Endothelial cell of umbilical vein (primary cell): ENCODE data around the gene MGAT4B. TPM values are rescaled to one million over a fixed set of nuclear protein-coding genes. Genes with fewer than 3 reads are reported as not detected.

Experiments
- BruUV-seq: library from RNA; stranded (reverse); fragments of 400-500 nt; replicated peaks from 2 replicates; lab custom pipeline; 2021; lab: Mats Ljungman, UMichigan
- CTCF ChIA-PET: fragments of 300-600, 350-600 bp; sonication (Branson Sonifier 250); formaldehyde crosslinking; loops from one replicate; lab custom pipeline; 2021; ENCODE audit warnings: antibody characterized with exemption, inconsistent platforms; lab: Charles Lee
- POLR2A ChIA-PET: fragments of 300-600, 350-600 bp; sonication (Branson Sonifier 250); formaldehyde crosslinking; loops from one replicate; lab custom pipeline; 2021; ENCODE audit warnings: antibody characterized with exemption, inconsistent platforms; lab: Charles Lee
- DNase-seq: peaks from one replicate; pipeline ENCODE4 v3.0.0-alpha.2; 2011; ENCODE audit warnings: low read depth, low spot score
- FAIRE-seq: peaks from 2 replicates; lab custom pipeline; 2011; peaks lifted over from hg19 to GRCh38; lab: Jason Lieb, UNC
- H2AFZ ChIP-seq: 2 replicates; pipeline ENCODE4 v1.6.0; 2012; ENCODE audit warnings: low read depth, low read length, control low read depth, inconsistent platforms
- H3K27ac ChIP-seq: 2 replicates; pipeline ENCODE4 v1.5.1; 2011; ENCODE audit warnings: low read depth, mild to moderate bottlenecking, control low read depth, low read length, moderate library complexity; ENCODE audit not compliant: insufficient read depth
- H3K27me3 ChIP-seq, 2 experiments: 2 replicates each; pipeline versions ENCODE4 v1.6.0 to v1.6.1; 2011; ENCODE audit warnings: low read length in 2 of 2, mixed read lengths in 1 of 2; ENCODE audit not compliant: control insufficient read depth in 2 of 2, insufficient read depth in 2 of 2
- H3K36me3 ChIP-seq, 2 experiments: 2 replicates in 1 of 2; 3 replicates in 1 of 2; pipeline ENCODE4 v1.5.1; 2011; ENCODE audit warnings: low read length in 2 of 2, mild to moderate bottlenecking in 1 of 2, moderate library complexity in 1 of 2; ENCODE audit not compliant: control insufficient read depth in 2 of 2, insufficient read depth in 2 of 2; ENCODE audit errors: extremely low read depth in 1 of 2
- H3K4me1 ChIP-seq: 3 replicates; pipeline ENCODE4 v1.5.1; 2011; ENCODE audit warnings: mild to moderate bottlenecking, low read length; ENCODE audit not compliant: control insufficient read depth, insufficient read depth; ENCODE audit errors: extremely low read depth
- H3K4me2 ChIP-seq: 2 replicates; pipeline ENCODE4 v1.6.1; 2011; ENCODE audit warnings: low read length, control low read depth, mixed read lengths; ENCODE audit not compliant: insufficient read depth
- H3K4me3 ChIP-seq, 3 experiments: fragments of 200-600 bp in 1 of 3; sonication (generic), shearing (Covaris generic) in 1 of 3; replicated peaks in 1 of 3; 2 replicates each; pipeline ENCODE4 v1.5.1; 2011 to 2016; ENCODE audit warnings: control low read depth in 3 of 3, low read length in 3 of 3, mild to moderate bottlenecking in 2 of 3, inconsistent platforms in 1 of 3, low read depth in 1 of 3, moderate library complexity in 1 of 3; ENCODE audit not compliant: insufficient read depth in 1 of 3
- H3K79me2 ChIP-seq: 2 replicates; pipeline ENCODE4 v1.6.0; 2012; ENCODE audit warnings: low read length, inconsistent platforms; ENCODE audit not compliant: control insufficient read depth, insufficient read depth
- H3K9ac ChIP-seq: replicated peaks from 2 replicates; pipeline ENCODE3; 2011; ENCODE audit warnings: low read length, control low read depth; ENCODE audit not compliant: insufficient read depth; ENCODE audit errors: extremely low read depth
- H3K9me1 ChIP-seq: replicated peaks from 3 replicates; pipeline ENCODE4 v1.6.0; 2011; ENCODE audit warnings: mild to moderate bottlenecking, low read length; ENCODE audit not compliant: control insufficient read depth, insufficient read depth; ENCODE audit errors: extremely low read depth
- H3K9me3 ChIP-seq: replicated peaks from 2 replicates; pipeline ENCODE4 v1.5.1; 2012; ENCODE audit warnings: low read length, inconsistent platforms; ENCODE audit not compliant: control insufficient read depth, insufficient read depth
- H4K20me1 ChIP-seq: replicated peaks from 2 replicates; pipeline ENCODE3; 2011; ENCODE audit warnings: mild to moderate bottlenecking, low read length; ENCODE audit not compliant: control insufficient read depth, insufficient read depth; ENCODE audit errors: extremely low read depth
- EZH2 ChIP-seq: IDR thresholded peaks from 2 replicates; pipeline ENCODE4 v1.6.1; 2012; ENCODE audit warnings: borderline replicate concordance, low read depth, mild to moderate bottlenecking, moderate library complexity, low read length, inconsistent platforms; ENCODE audit not compliant: severe bottlenecking
- GATA2 ChIP-seq: IDR thresholded peaks from 2 replicates; pipeline ENCODE4 v1.7.0; 2011; ENCODE audit warnings: low read depth, mild to moderate bottlenecking, moderate library complexity, mixed read lengths, low read length; ENCODE audit not compliant: insufficient read length, insufficient read depth
- JUN ChIP-seq: IDR thresholded peaks from 2 replicates; pipeline ENCODE4 v1.6.1; 2011; ENCODE audit warnings: borderline replicate concordance, low read depth; ENCODE audit not compliant: insufficient read length, insufficient read depth
- MYC ChIP-seq: IDR thresholded peaks from one replicate; pipeline ENCODE4 v1.6.1; 2011; ENCODE audit warnings: mild to moderate bottlenecking, low read depth, low read length
- POLR2AphosphoS5 ChIP-seq: IDR thresholded peaks from 2 replicates; pipeline ENCODE4 v1.6.1; 2012; ENCODE audit warnings: low read depth, mild to moderate bottlenecking, control low read depth, low read length, moderate library complexity; ENCODE audit not compliant: insufficient read depth
- dilution Hi-C: fragments of 300-500 bp; cut with MboI; formaldehyde crosslinking; loops from one replicate; pipeline ENCODE4 v1.15.0; 2019; ENCODE audit warnings: low sequenced_read_pairs; ENCODE audit not compliant: extremely low pct_ligation_motif_present
- intact Hi-C: fragments of 100-400 bp; cut with micrococcal nuclease; formaldehyde crosslinking; loops from one replicate; pipeline ENCODE4 v1.10.0; 2022
- polyA plus RNA-seq, 4 experiments: library from polyadenylated mRNA; depleted of rRNA in 3 of 4; stranded (reverse) in 3 of 4; unstranded in 1 of 4; fragments of >200 nt; gene quantifications; 2 replicates each; pipeline versions ENCODE4 v1.2.1 to v1.2.3, GENCODE V29; 2011 to 2012; ENCODE audit warnings: missing spikeins in 1 of 4
- total RNA-seq: library from RNA; stranded (reverse); gene quantifications from 2 replicates; pipeline ENCODE4 v1.2.3, GENCODE V29; 2021
- TF ChIP-seq, protein P1 (sequence below), 2 donors: IDR thresholded peaks; 1 replicate in 1 of 2; 2 replicates in 1 of 2; pipeline ENCODE4 v1.5.1; 2011; ENCODE audit warnings: low read length in 2 of 2, mild to moderate bottlenecking in 2 of 2, moderate library complexity in 2 of 2, control low read depth in 1 of 2, inconsistent platforms in 1 of 2, low read depth in 1 of 2; ENCODE audit not compliant: insufficient read depth in 1 of 2; ENCODE audit errors: extremely low read depth in 1 of 2
- TF ChIP-seq, protein P2 (sequence below): IDR thresholded peaks from 2 replicates; pipeline ENCODE4 v1.6.1; 2011; ENCODE audit not compliant: insufficient read depth, insufficient read length

MGAT4B gene
- total and polyA plus RNA-seq, 2 donors (not counting 3 experiments of a cell fraction or from before 2014, with no cell fraction given): 243 TPM

DNA sequence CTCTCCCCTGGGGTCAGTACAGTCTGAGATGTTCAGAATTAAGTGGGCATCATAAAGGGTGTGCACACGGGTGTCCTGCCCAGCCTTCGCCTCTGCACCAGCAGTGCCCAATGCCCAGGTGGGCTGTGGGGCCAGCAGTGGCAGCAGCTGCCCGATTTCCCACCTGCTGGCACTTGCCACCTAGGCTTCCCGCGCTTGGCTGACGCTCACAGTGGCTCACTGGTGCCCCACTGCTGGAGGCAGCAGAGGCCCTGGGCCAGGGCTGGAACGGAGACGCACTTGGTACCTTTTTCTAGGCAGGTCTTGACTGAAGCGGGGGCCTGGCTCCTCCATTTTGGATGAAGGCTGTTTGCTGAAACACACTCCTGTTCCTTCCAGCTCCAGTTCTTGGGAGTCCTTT, 35.0 kb upstream of the MGAT4B start:
- no peak for FAIRE-seq
- Histone ChIP-seq H3K36me3 (peaks cover 4 to 17% of the 10 kb centered on the region in 2 experiments), H4K20me1 (no peaks in the 10 kb centered on the region), H3K27me3 (no peaks in the 10 kb centered on the region), H3K4me1 (no peaks in the 10 kb centered on the region), H3K9me3 (no peaks in the 10 kb centered on the region), H2AFZ (no peak overlapping the region), H3K27ac (no peak overlapping the region), H3K4me2 (no peak overlapping the region), H3K79me2 (no peaks in the 10 kb centered on the region), H3K9ac (no peak overlapping the region), H3K4me3 (no peak overlapping the region), H3K9me1 (no peaks in the 10 kb centered on the region)
- dilution Hi-C loops: no loop called here
- POLR2A ChIA-PET: no interaction called here
- BruUV-seq: no TSS peak
- TF ChIP-seq, protein P1, sequence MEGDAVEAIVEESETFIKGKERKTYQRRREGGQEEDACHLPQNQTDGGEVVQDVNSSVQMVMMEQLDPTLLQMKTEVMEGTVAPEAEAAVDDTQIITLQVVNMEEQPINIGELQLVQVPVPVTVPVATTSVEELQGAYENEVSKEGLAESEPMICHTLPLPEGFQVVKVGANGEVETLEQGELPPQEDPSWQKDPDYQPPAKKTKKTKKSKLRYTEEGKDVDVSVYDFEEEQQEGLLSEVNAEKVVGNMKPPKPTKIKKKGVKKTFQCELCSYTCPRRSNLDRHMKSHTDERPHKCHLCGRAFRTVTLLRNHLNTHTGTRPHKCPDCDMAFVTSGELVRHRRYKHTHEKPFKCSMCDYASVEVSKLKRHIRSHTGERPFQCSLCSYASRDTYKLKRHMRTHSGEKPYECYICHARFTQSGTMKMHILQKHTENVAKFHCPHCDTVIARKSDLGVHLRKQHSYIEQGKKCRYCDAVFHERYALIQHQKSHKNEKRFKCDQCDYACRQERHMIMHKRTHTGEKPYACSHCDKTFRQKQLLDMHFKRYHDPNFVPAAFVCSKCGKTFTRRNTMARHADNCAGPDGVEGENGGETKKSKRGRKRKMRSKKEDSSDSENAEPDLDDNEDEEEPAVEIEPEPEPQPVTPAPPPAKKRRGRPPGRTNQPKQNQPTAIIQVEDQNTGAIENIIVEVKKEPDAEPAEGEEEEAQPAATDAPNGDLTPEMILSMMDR (IDR thresholded peaks at IDR 0.05; ENCODE audit: extremely low read depth in 1 of 2, insufficient read depth in 1 of 2, low read depth in 1 of 2, low read length in 2 of 2): no peak
- TF ChIP-seq GATA2: no peak
- no peak for TF ChIP-seq EZH2
- TF ChIP-seq MYC: no peak
- no peak for TF ChIP-seq POLR2AphosphoS5
- TF ChIP-seq, protein P2, sequence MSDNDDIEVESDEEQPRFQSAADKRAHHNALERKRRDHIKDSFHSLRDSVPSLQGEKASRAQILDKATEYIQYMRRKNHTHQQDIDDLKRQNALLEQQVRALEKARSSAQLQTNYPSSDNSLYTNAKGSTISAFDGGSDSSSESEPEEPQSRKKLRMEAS: no peak
- TF ChIP-seq JUN: no peak
- CTCF ChIA-PET: no interaction called here
- intact Hi-C loops: no loop called here
- DNase-seq: no peak
